Kidney tubule cell (primary cell): Measurements from ENCODE around the gene CAMKK1.
"Not testable (repeated sequence)": the region's sequence is repeated elsewhere in the genome, so short reads cannot be mapped to it uniquely, and the experiment has no call there.

Experiments used
- DNase-seq: peaks from one replicate; pipeline ENCODE4 v3.0.0-alpha.2; 2018; ENCODE audit warnings: low spot score

The CAMKK1 gene

GRCh38 chr17:3879186-3879585 is 13.7 kb downstream of the CAMKK1 start:
- no peak for DNase-seq

DNA sequence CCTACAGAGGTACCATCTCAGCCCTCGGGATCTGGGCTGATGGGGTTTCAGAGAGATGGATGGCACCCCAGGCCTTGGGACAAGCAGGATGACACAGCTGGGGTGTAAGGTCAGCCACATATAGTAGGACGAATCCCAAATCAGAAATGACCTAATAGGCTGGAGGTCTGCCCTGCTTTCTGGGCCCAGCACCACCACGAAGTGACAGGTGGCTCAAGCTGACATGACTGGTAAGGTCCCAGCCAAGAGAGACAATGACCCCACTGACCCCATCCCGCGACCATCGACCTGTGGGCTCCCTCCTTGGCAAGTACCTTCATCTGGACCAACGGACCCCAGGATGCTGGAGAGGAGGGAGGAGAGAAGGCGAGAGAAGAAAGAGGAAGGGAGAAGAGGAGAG is 15.6 kb downstream of the CAMKK1 start:
- DNase-seq, result no peak

GRCh38 chr17:3875317-3875716 is 17.5 kb downstream of the CAMKK1 start:
- no peak for DNase-seq

- no peak for DNase-seq
These were observed 19.0 kb downstream of the CAMKK1 start for GRCh38 chr17:3873862-3874261.

GRCh38 chr17:3870871-3871306 is 22.0 kb downstream of the CAMKK1 start:
- DNase-seq, result no peak

DNA sequence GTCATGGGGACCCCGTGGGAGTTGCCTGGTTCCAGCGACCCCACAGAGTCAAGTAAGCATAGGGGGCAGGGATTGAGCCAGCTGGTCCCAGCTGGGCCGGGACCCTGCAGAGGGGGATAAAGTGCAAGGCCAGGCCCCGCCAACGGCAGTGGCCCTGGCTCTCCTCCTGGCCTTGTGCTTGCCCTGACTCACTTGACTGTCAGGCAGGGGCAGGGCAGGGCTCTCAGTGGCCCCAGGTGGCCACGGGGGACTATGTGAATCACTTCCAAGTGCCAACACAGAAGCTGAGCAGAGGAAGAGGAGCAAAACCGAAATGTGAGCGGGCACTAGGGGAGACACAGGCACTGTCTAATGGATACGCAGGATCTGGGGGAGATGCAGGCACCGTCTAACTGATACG is 25.2 kb downstream of the CAMKK1 start:
- no peak for DNase-seq

GRCh38 chr17:3867106-3867505 is 25.7 kb downstream of the CAMKK1 start:
- DNase-seq, result no peak

- no peak for DNase-seq
These were observed 26.6 kb downstream of the CAMKK1 start for GRCh38 chr17:3866276-3866675.

GRCh38 chr17:3865176-3865575 is 27.7 kb downstream of the CAMKK1 start:
- DNase-seq, result peak; percentile 51

DNA sequence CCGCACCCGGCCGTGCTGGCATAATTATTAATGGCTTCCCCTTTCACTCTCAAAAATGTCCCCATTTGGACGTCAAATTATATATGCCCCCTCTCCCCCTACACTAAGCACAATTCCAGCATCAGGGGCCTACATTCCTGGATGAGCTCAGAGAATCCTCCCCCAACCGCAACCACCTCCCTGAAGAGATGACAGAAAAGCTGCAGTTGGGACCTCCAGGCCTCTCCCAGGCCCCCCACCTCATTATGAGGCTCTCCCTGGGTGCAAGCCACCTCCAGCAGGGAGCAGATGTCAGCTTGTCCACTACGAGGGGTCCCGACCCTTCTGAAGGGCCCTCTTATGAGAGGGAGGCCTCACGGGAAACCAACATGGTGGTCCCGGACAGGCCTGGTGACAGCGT is 28.3 kb downstream of the CAMKK1 start:
- no peak for DNase-seq

GRCh38 chr17:3861761-3862681 is 30.8 kb downstream of the CAMKK1 start:
- no peak for DNase-seq

- no peak for DNase-seq
These were observed 31.7 kb downstream of the CAMKK1 start for GRCh38 chr17:3860939-3861700.

DNA sequence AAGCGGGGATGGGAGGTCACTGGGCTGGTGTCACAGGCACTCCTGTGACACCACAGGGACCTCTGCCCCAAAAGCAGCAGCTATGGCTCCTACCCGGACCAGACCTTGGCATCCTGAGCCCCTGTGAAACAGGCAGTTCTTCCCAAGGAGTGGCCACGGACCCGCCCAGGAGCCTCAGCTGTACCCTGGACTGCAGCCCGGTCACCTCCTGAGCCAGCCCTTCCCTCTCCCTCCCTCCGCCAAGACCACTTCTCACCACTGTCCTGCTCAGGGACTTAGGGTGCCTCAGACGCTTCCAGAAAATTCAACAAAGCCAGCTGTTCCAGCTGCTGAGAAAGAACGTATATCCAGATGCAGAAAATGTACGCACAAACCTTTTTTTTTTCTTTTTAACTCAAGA is 32.9 kb downstream of the CAMKK1 start:
- DNase-seq, result no peak

GRCh38 chr17:3857261-3858105 is 35.4 kb downstream of the CAMKK1 start:
- DNase-seq, result no peak

- not testable (repeated sequence) for DNase-seq
These were observed 38.6 kb downstream of the CAMKK1 start for GRCh38 chr17:3854204-3854603.

DNA sequence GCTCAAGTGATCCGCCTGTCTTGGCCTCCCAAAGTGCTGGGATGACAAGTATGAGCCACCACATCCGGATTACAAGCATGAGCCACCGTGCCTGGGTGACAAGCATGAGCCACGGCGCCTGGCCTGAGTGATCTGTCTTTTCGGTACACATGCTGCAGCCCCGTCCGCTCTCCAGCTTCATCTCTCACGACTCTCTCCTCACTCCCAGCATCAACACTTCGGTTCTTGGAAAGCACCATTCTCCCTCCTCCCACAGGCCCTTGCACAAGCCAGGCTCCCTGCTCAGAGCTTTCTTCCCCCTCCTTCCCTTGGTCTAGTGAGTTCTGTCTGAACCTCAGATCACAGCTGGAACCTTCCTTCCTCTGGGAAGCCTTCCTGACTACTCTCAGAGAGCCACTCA is 40.3 kb downstream of the CAMKK1 start:
- no peak for DNase-seq

DNA sequence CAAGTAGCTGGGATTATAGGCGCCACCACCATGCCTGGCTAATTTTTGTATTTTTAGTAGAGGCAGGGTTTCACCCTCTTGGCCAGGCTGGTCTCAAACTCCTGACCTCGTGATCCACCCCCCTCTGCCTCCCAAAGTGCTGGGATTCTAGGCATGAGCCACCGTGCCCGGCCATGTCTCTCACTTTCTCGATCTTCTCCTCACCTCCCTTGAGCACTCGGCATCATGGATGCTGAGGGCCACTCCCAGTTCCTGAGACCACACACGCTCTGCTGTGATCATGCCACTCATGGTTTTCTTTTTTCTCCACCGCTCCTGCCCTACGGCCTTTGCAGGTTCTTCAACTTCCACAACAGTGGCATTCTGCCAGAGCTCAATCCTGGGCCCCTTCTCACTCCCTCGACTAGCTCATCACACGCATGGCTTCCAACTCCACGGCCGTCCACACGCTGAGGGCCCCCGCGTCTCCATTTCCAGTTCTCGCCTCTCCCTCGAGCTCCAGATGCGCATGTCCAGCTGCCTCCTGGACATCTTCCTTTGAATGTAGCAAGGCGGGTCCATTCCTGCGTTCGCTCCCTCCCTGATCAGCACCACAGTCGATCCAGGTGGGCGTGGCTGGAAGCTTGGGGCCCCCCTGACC is 41.3 kb downstream of the CAMKK1 start:
- DNase-seq, result no peak

- DNase-seq, result peak; percentile 30
These were observed 44.5 kb downstream of the CAMKK1 start for GRCh38 chr17:3848229-3848835.

DNA sequence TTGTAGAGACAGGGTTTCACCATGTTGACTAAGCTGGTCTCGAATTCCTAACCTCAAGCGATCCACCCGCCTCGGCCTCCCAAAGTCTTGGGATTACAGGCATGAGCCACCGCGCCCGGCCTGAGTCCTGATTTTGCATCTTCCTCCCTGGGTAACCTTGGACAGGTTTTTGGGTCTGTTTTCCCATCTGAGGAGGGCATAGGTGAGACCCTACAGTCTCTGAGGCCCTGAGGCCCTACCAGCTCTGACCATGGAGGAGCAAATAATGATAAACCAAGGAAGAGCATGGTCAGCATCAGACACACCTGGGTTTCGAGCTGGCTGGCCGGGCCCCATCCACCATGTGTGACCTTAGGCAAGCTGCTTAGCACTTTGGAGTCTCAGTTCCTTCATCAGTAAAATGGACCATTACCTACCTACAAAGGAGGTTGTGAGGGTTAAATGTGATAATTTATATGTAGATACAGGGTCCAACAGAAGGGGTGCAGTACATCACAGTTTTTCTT is 45.6 kb downstream of the CAMKK1 start:
- no peak for DNase-seq

GRCh38 chr17:3846437-3847164 is 46.3 kb downstream of the CAMKK1 start:
- no peak for DNase-seq
